SU-DHL-6 (cell line): ENCODE measurements around the gene MPC1L.
"Not testable (repeated sequence)": the region's sequence is repeated elsewhere in the genome, so short reads cannot be mapped to it uniquely, and the experiment has no call there.

Experiments
- H2AFZ ChIP-seq: fragments of 200-600 bp; sonication (generic); 2 replicates; pipeline ENCODE4 v1.6.1; 2014; ENCODE audit warnings: low read depth, mild to moderate bottlenecking, moderate library complexity, mixed read lengths, antibody characterized with exemption, low read length; ENCODE audit not compliant: severe bottlenecking
- H3F3A ChIP-seq: fragments of 200-600 bp; shearing (Covaris generic); 2 replicates; pipeline ENCODE4 v1.6.0; 2016; ENCODE audit warnings: antibody characterized with exemption, mild to moderate bottlenecking; ENCODE audit not compliant: insufficient read depth
- H3K27ac ChIP-seq: fragments of 200-600 bp; sonication (generic); 2 replicates; pipeline ENCODE4 v1.5.1; 2016; ENCODE audit warnings: low read depth, mild to moderate bottlenecking, low read length, moderate library complexity, mixed read lengths
- H3K27me3 ChIP-seq: fragments of 200-600 bp; sonication (generic), shearing (Covaris generic); 2 replicates; pipeline ENCODE4 v1.6.0; 2014; ENCODE audit warnings: mild to moderate bottlenecking, low read length
- H3K36me3 ChIP-seq: fragments of 200-600 bp; sonication (generic); 2 replicates; pipeline ENCODE4 v1.6.1; 2014; ENCODE audit warnings: mild to moderate bottlenecking, low read length, mixed read lengths
- H3K4me2 ChIP-seq: fragments of 300-600, 200-600 bp; shearing (Covaris generic), sonication (generic); 2 replicates; pipeline ENCODE4 v1.6.0; 2014; ENCODE audit warnings: low read length, low read depth, mild to moderate bottlenecking; ENCODE audit not compliant: poor library complexity, severe bottlenecking
- H3K4me3 ChIP-seq: fragments of 200-600 bp; sonication (generic); 2 replicates; pipeline ENCODE4 v1.5.1; 2014; ENCODE audit warnings: antibody characterized with exemption, low read length, mild to moderate bottlenecking, mixed read lengths; ENCODE audit not compliant: insufficient read depth, poor library complexity, severe bottlenecking
- H3K79me2 ChIP-seq: fragments of 200-600 bp; sonication (generic); 2 replicates; pipeline ENCODE4 v1.6.1; 2014; ENCODE audit warnings: mild to moderate bottlenecking, low read length, moderate library complexity; ENCODE audit not compliant: insufficient read depth
- H3K9ac ChIP-seq: fragments of 200-600 bp; sonication (generic); 2 replicates; pipeline ENCODE4 v1.7.0; 2014; ENCODE audit warnings: mild to moderate bottlenecking, low read length
- H3K9me2 ChIP-seq: fragments of 200-600 bp; sonication (generic); replicated peaks from 2 replicates; pipeline ENCODE4 v1.6.1; 2014; ENCODE audit warnings: low read length; ENCODE audit not compliant: insufficient read depth
- H3K9me3 ChIP-seq: fragments of 200-600 bp; sonication (generic); 2 replicates; pipeline ENCODE4 v1.6.1; 2014; ENCODE audit warnings: low read length, mixed read lengths; ENCODE audit not compliant: insufficient read depth
- H4K20me1 ChIP-seq: fragments of 200-600 bp; sonication (generic); 2 replicates; pipeline ENCODE4 v1.6.1; 2014; ENCODE audit warnings: low read depth, mild to moderate bottlenecking, antibody characterized with exemption, low read length, moderate library complexity, mixed read lengths
- CTCF ChIP-seq: fragments of 200-600 bp; sonication (generic); IDR thresholded peaks from one replicate; pipeline ENCODE4 v1.5.1; 2017; ENCODE audit warnings: antibody characterized with exemption, mild to moderate bottlenecking, low read length, moderate library complexity; ENCODE audit not compliant: insufficient read depth, poor library complexity, severe bottlenecking
- EZH2phosphoT487 ChIP-seq: fragments of 200-600 bp; sonication (generic), shearing (Covaris generic); conservative IDR thresholded peaks from 2 replicates; pipeline ENCODE4 v1.6.1; 2018; ENCODE audit warnings: mild to moderate bottlenecking, antibody characterized with exemption, low read length, moderate library complexity, mixed read lengths

Gene MPC1L

GRCh38 chrX:40589616-40590321, 33.5 kb upstream of the MPC1L start:
- H4K20me1 ChIP-seq, H3K27me3 ChIP-seq, H3K9me2 ChIP-seq, H3K27ac ChIP-seq, H3K4me2 ChIP-seq, H3K36me3 ChIP-seq, H3K9ac ChIP-seq, H3F3A ChIP-seq, H2AFZ ChIP-seq, H3K9me3 ChIP-seq, H3K4me3 ChIP-seq: not testable (repeated sequence)
- peaks cover 25% of the 10 kb centered on the region; the same call in 1 of the 2 replicates for H3K79me2 ChIP-seq

- Histone ChIP-seq H3K79me2 (no peaks in the 10 kb centered on the region), H3K36me3 (no peaks in the 10 kb centered on the region), H2AFZ (no peak overlapping the region), H3K4me3 (no peak overlapping the region), H4K20me1 (no peaks in the 10 kb centered on the region), H3K27ac (no peak overlapping the region), H3K27me3 (no peaks in the 10 kb centered on the region), H3K9ac (no peak overlapping the region), H3K9me3 (no peaks in the 10 kb centered on the region), H3K9me2 (no peaks in the 10 kb centered on the region), H3K4me2 (no peak overlapping the region), H3F3A (no peaks in the 10 kb centered on the region)
- no peak for TF ChIP-seq CTCF
- TF ChIP-seq EZH2phosphoT487: no peak
These were observed 19.8 kb upstream of the MPC1L start for GRCh38 chrX:40603446-40603845.

GRCh38 chrX:40607381-40607780, 15.8 kb upstream of the MPC1L start:
- Histone ChIP-seq H3K4me3 (no peak overlapping the region), H3K4me2 (no peak overlapping the region), H3K27ac (no peak overlapping the region), H3K9me3 (no peaks in the 10 kb centered on the region), H3K79me2 (no peaks in the 10 kb centered on the region), H3K36me3 (no peaks in the 10 kb centered on the region), H3K9ac (no peak overlapping the region), H3K9me2 (no peaks in the 10 kb centered on the region), H2AFZ (no peak overlapping the region), H3K27me3 (no peaks in the 10 kb centered on the region), H3F3A (no peaks in the 10 kb centered on the region), H4K20me1 (no peaks in the 10 kb centered on the region)
- TF ChIP-seq CTCF (no peak), EZH2phosphoT487 (no peak)

GRCh38 chrX:40612511-40612910, 10.7 kb upstream of the MPC1L start:
- Histone ChIP-seq H3K4me2 (no peak overlapping the region), H3K27ac (no peak overlapping the region), H3K4me3 (no peak overlapping the region), H3K36me3 (no peaks in the 10 kb centered on the region), H3K9me3 (no peaks in the 10 kb centered on the region), H3K9ac (no peak overlapping the region), H3K79me2 (no peaks in the 10 kb centered on the region), H2AFZ (no peak overlapping the region), H3F3A (no peaks in the 10 kb centered on the region), H3K9me2 (no peaks in the 10 kb centered on the region), H4K20me1 (no peaks in the 10 kb centered on the region), H3K27me3 (no peaks in the 10 kb centered on the region)
- no peak for TF ChIP-seq EZH2phosphoT487
- no peak for TF ChIP-seq CTCF
